Thymus (tissue), 11 donors: Measurements from ENCODE around the gene KDM3A. TPM values are rescaled to one million over a fixed set of nuclear protein-coding genes. Genes with fewer than 3 reads are reported as not detected.

Experiments
- DNase-seq, 9 donors: peaks; one replicate each; pipeline ENCODE4 v3.0.0-alpha.2; 2013; ENCODE audit warnings: low spot score in 9 of 9, low read depth in 6 of 9, missing footprints in 1 of 9
- H3K27ac ChIP-seq, 2 donors: one replicate each; pipeline ENCODE4 v1.5.1; 2013; ENCODE audit warnings: control low read depth in 1 of 2, low read depth in 1 of 2, low read length in 1 of 2, mild to moderate bottlenecking in 1 of 2, moderate library complexity in 1 of 2
- H3K27me3 ChIP-seq, 2 donors: one replicate each; pipeline ENCODE4 v1.5.1; 2013; ENCODE audit warnings: low read length in 1 of 2; ENCODE audit not compliant: control insufficient read depth in 2 of 2, insufficient read depth in 1 of 2
- H3K36me3 ChIP-seq, 2 donors: one replicate each; pipeline ENCODE4 v1.5.1; 2013; ENCODE audit warnings: low read length in 1 of 2, mild to moderate bottlenecking in 1 of 2, moderate library complexity in 1 of 2; ENCODE audit not compliant: control insufficient read depth in 2 of 2, insufficient read depth in 2 of 2
- H3K4me1 ChIP-seq, 2 donors: one replicate each; pipeline ENCODE4 v1.5.1; 2013; ENCODE audit warnings: low read length in 2 of 2; ENCODE audit not compliant: control insufficient read depth in 2 of 2, insufficient read depth in 2 of 2
- H3K4me3 ChIP-seq, 2 donors: one replicate each; pipeline ENCODE4 v1.5.1; 2013; ENCODE audit warnings: low read length in 2 of 2, control low read depth in 1 of 2, mild to moderate bottlenecking in 1 of 2
- H3K9me3 ChIP-seq, 2 donors: one replicate each; pipeline ENCODE4 v1.5.1; 2013; ENCODE audit warnings: low read length in 1 of 2, mild to moderate bottlenecking in 1 of 2; ENCODE audit not compliant: control insufficient read depth in 2 of 2, insufficient read depth in 1 of 2
- WGBS: extraction: QIAGEN DNeasy Blood & Tissue Kit; methylation state at CpG from one replicate; pipeline ENCODE4 v1.1.7; 2013; 5-methylcytosine and 5-hydroxymethylcytosine counted together
- polyA plus RNA-seq: library from polyadenylated mRNA; stranded (reverse); fragments of 200-250 nt; gene quantifications from one replicate; pipeline ENCODE4 v1.2.3, GENCODE V29; 2013
- total RNA-seq: library from RNA; stranded (reverse); fragments of 120-200 nt; gene quantifications from one replicate; pipeline ENCODE4 v1.2.4, GENCODE V29; 2013
- donor health status: healthy.

The KDM3A gene
- total and polyA plus RNA-seq, 2 donors, result 46.1 to 53.4 TPM

DNA sequence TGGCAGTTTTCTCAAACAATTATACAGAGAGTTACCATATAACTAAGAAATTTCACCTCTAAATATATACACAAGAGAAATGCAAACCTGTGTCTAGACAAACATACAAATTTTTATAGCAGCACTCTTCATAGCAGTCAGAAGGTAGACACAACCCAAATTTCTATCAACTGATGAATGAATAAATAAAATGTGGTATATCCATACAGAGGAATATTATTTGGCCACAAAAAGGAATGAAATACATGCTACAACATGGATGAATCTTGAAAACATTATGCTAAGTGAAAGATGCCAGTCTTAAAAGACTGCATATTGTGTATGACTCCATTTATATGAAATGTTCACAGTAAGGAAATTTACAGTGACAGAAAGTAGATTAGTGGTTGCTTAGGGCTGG is 30.6 kb upstream of the KDM3A start:
- DNase-seq, result no peak
- Histone ChIP-seq H3K27ac (no peak overlapping the region), H3K36me3 (no peaks in the 10 kb centered on the region), H3K9me3 (peaks cover 0 to 3% of the 10 kb centered on the region in 2 donors), H3K4me1 (peaks cover 0 to 4% of the 10 kb centered on the region in 2 donors), H3K4me3 (no peak overlapping the region), H3K27me3 (no peaks in the 10 kb centered on the region)

DNA sequence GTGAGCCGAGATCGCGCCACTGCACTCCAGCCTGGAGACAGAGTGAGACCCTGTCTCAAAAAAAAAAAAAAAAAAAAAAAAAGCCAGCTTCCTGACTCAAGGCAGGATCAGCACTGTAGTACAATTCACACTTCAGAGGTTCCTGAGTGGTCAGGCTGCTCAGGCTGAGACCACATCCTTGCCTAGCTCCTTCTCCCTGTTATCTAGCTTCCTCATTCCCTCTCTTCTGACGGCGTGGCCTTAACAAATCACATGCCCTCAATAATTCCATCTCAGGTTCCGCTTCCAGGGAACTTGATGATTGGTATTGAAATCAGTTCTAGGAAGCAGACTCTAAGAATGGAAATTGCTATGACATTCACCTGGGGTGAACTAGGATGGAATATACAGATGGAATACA is 29.8 kb upstream of the KDM3A start:
- no peak for DNase-seq
- WGBS, result 63% methylated on average over 6 of the region's 6 CpGs
- Histone ChIP-seq H3K4me1 (peaks cover 0 to 4% of the 10 kb centered on the region in 2 donors), H3K27ac (no peak overlapping the region), H3K9me3 (peaks cover 0 to 3% of the 10 kb centered on the region in 2 donors), H3K4me3 (no peak overlapping the region), H3K36me3 (no peaks in the 10 kb centered on the region), H3K27me3 (no peaks in the 10 kb centered on the region)

- Histone ChIP-seq H3K4me1 (peaks cover 0 to 4% of the 10 kb centered on the region in 2 donors), H3K36me3 (no peaks in the 10 kb centered on the region), H3K27ac (no peak overlapping the region), H3K9me3 (peaks cover 0 to 3% of the 10 kb centered on the region in 2 donors), H3K4me3 (no peak overlapping the region), H3K27me3 (no peaks in the 10 kb centered on the region)
- DNase-seq, result no peak
- WGBS, result 91% methylated on average over 3 of the region's 3 CpGs
These were observed 29.2 kb upstream of the KDM3A start for GRCh38 chr2:86412007-86412406.

DNA sequence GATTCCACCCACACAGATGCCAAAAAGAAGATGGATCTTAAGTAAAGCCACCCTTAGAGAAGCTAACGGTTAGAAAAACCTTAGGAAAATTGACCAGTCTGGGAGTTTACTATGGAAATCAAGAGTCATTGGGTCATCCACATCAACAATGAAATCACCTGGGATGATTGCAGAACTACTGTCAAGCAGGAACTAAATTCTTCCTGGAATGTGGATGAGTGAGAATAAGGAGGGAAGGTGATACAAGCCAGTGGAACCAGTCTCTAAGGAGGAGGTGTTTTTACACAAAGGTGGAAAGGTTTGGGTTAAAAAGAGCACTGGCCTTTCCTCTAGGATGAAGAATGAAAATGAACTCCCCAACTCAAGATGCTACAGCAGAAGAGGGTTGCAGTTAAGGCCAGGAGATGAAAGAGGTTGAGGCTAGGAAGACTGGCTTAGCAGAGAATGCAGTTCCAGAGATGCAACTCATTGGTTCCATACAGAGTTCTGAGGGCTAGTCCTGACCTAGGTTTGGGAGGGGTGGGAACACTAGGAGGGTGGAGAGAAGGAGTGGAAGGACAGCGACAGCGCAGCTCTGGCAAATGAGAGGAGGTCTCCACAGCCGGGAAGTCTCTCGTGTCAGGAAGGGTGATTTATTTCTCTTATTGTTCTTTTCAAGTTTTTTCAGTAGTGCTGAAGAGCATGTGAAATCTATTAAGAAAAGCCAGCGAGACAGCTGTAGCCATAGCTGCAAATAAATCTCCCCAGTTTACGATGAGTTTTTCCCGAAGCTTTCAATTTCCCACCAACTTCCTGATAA is 27.7 kb upstream of the KDM3A start:
- H3K27ac ChIP-seq, result no peak overlapping the region
- 36% methylated on average over 8 of the region's 8 CpGs for WGBS
- H3K27me3 ChIP-seq, result no peaks in the 10 kb centered on the region
- no peaks in the 10 kb centered on the region for H3K9me3 ChIP-seq
- H3K36me3 ChIP-seq, result no peaks in the 10 kb centered on the region
- H3K4me3 ChIP-seq, result no peak overlapping the region
- DNase-seq, result no peak
- H3K4me1 ChIP-seq, result peaks cover 0 to 4% of the 10 kb centered on the region in 2 donors

- Histone ChIP-seq H3K4me3 (no peak overlapping the region), H3K27ac (no peak overlapping the region), H3K9me3 (no peaks in the 10 kb centered on the region), H3K4me1 (peaks cover 0 to 4% of the 10 kb centered on the region in 2 donors), H3K27me3 (no peaks in the 10 kb centered on the region), H3K36me3 (no peaks in the 10 kb centered on the region)
- peak in 2 of 9 donors; percentile 10 to 38 for DNase-seq
- WGBS, result 34% methylated on average over 3 of the region's 3 CpGs
These were observed 26.2 kb upstream of the KDM3A start for GRCh38 chr2:86414996-86415395.

DNA sequence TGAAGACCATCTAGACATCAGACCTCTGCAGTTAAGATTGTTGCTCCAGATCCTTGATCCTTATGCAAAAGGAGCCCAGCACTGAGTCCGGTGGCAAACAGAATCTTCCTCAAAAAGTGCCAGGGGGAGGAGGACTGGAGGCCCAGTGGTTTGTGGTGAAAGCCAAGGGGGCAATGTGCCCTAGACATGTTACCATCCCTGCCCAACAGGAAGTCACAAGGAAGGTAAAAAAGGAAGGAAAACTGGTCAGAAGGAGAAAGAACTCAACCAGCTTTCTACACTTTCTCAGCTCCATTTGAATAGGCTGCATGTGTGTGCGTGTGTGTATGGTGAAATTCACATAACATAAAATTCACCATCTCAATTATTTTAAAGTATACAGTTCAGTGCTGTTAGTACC is 25.0 kb upstream of the KDM3A start:
- no peak for DNase-seq
- no peaks in the 10 kb centered on the region for H3K36me3 ChIP-seq
- 54% methylated on average over 2 of the region's 2 CpGs for WGBS

DNA sequence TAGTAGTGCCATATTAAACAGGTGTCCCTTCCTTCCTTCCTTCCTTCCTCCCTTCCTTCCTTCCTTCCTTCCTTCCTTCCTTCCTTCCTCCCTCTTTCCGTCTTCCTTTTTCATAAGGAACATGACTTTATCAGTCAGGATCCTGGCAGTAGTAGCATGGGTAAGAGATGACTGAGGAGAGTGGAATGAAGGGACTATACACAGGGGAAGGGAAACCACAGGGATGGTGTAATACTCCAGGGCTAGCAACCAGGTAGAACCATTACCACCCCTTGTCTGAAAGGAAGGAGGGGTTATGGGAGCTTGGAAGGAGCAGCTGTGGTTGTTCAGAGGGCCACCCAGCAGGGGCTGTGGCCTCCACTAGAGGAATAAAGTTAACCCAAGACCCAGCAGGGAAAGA is 23.2 kb upstream of the KDM3A start:
- Histone ChIP-seq H3K27me3 (no peaks in the 10 kb centered on the region), H3K36me3 (no peaks in the 10 kb centered on the region), H3K27ac (no peak overlapping the region), H3K9me3 (no peaks in the 10 kb centered on the region), H3K4me1 (peaks cover 0 to 4% of the 10 kb centered on the region in 2 donors), H3K4me3 (no peak overlapping the region)
- DNase-seq, result no peak
- WGBS, result 96% methylated on average over 1 of the region's 1 CpG

More for the DNA sequence above, 25.0 kb upstream of the KDM3A start:
- H3K4me3 ChIP-seq, result no peak overlapping the region
- peaks cover 0 to 4% of the 10 kb centered on the region in 2 donors for H3K4me1 ChIP-seq
- H3K27me3 ChIP-seq, result no peaks in the 10 kb centered on the region
- H3K9me3 ChIP-seq, result no peaks in the 10 kb centered on the region
- no peak overlapping the region for H3K27ac ChIP-seq

DNA sequence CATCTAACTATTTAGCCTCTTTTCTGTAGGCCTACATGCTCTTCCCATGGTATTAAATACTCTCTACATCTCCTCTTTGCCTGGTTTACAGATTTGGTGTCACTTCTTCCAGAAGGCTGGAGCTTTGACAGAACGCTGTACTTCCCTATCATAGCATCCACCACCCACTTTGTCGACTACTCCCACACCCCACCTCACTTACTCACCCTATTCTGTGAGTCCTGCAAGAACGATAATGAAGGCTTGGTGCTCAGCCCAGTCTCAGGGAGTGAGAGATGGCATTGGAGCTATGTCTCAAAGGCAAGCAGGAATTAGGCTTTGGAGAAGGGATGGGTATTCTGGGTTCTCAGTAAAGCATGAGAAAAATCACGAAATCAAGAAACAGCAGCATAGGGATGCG is 20.3 kb upstream of the KDM3A start:
- 96% methylated on average over 5 of the region's 5 CpGs for WGBS
- Histone ChIP-seq H3K4me3 (no peak overlapping the region), H3K4me1 (no peaks in the 10 kb centered on the region), H3K36me3 (no peaks in the 10 kb centered on the region), H3K9me3 (no peaks in the 10 kb centered on the region), H3K27ac (no peak overlapping the region), H3K27me3 (no peaks in the 10 kb centered on the region)
- DNase-seq, result no peak

DNA sequence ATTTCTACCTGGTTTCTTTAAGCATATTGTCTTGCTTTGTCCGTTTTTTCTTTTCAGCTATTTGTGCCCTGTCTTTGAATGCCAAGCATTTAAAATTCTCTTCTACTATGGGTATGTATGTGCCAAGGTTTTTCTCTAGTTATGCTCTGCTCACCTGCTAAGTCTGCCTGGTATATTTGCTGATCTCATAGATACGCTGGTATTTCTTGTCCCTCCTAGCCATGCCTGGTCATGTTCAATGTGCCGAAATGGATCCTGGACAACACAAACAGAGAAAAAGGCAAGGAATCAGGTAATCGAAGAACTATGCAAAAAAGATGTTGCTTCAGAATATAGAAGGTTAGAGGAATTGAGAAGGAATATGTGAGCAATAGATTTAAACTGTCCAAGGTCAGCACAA is 14.9 kb upstream of the KDM3A start:
- 92% methylated on average over 4 of the region's 4 CpGs for WGBS
- Histone ChIP-seq H3K27ac (no peak overlapping the region), H3K9me3 (no peaks in the 10 kb centered on the region), H3K4me3 (no peak overlapping the region), H3K4me1 (no peaks in the 10 kb centered on the region), H3K36me3 (no peaks in the 10 kb centered on the region), H3K27me3 (no peaks in the 10 kb centered on the region)
- DNase-seq, result no peak
